Raji (cell line): ENCODE data around the gene MAD1L1.

ENCODE experiments used
- POLR2A ChIP-seq: IDR thresholded peaks from 2 replicates; pipeline ENCODE4 v1.6.1; 2011; ENCODE audit warnings: low read depth, low read length, control low read depth; ENCODE audit not compliant: insufficient read depth

Gene MAD1L1

DNA sequence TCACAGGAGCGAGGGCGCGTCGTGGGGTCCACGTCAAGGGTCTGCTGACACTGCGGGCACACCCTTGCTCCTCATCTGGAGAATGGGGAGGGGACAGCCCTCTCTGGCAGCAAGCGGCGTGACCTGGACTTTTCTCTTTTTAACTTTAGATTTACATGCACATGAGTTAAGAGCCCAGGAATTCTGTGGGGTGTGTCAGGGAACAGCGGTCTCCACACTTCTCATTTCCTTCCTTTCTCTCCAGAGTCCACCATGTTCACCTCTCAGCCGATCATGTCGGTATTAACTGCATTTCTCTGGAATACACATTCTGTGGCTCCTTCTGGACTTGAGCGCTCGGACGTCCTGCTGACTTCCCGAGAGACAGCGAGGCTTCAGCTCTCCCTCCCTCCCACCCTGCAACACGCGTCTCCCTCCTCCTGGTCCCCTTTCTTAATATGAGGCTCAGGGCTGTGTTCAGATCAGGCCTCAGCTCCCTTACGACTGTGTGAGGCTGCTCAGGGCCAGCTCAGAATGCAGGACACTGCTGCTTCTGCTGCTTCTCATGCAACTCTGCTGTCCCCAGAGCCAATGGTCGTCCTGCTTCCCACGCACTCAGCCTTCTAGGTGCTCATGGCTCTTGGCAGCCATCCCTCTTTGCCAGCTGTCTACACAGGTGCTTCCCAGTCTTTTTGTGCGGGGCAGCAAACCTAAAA is 301.3 kb downstream of the MAD1L1 start:
- no peak for TF ChIP-seq POLR2A

DNA sequence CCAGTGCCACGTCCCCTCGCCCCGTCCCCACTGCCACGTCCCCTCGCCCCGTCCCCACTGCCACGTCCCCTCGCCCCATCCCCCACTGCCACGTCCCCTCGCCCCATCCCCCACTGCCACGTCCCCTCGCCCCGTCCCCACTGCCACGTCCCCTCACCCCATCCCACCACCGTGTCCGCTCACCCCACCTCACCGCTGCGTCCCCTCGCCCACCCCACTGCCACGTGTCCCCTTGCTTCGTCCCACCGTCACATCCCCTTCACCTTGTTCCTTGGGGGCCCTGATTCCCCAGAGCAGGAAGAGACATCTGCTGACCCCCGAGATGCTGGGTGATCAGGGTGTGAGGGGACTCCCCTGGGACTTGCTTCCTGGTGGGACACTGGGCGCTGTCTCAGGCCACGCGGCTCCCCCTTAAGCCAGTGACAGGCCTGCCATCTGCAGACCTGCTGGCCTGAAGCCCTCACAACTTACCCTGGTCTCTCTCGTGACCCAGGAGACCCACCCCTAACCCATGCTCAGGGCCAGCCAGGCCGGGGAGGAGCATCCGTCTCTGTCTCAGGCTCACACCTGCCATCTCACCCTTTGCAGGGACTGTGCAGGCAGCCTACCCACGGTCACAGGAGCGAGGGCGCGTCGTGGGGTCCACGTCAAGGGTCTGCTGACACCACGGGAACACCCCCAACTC is 302.2 kb downstream of the MAD1L1 start:
- TF ChIP-seq POLR2A, result no peak

DNA sequence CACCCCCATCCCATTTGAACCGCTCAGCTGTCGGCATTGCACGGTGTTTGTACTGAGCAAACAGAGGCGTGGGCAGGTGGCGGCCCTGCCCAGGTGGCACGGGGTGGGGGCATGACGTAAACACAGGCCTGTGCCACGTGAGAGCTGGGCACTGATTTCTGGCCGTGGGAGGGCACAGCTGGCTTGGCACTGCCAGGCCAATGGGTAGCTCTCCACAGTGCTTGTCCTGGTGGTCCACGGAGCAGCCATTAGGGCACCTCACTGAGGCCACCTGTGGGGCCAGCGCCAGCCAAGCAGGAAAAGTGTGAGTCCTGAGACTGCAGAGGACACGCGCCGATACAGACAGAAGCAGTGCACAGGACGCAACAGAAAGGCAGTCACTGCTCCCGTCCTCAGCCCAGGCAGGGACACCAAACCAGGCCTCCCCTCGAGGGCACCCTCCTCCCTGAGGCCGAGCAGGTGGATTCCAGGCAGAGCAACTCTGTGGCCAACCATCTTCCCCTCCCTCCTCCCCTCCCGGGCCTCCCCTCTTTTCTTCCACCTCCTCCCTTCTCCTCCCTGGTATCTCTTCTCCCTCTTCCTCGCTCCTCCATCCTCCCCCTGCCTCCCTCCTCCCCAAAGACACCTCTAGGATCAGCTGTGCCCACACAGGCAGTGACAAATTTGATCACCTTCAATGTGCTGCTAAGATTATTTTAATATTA is 303.9 kb downstream of the MAD1L1 start:
- TF ChIP-seq POLR2A, result no peak

DNA sequence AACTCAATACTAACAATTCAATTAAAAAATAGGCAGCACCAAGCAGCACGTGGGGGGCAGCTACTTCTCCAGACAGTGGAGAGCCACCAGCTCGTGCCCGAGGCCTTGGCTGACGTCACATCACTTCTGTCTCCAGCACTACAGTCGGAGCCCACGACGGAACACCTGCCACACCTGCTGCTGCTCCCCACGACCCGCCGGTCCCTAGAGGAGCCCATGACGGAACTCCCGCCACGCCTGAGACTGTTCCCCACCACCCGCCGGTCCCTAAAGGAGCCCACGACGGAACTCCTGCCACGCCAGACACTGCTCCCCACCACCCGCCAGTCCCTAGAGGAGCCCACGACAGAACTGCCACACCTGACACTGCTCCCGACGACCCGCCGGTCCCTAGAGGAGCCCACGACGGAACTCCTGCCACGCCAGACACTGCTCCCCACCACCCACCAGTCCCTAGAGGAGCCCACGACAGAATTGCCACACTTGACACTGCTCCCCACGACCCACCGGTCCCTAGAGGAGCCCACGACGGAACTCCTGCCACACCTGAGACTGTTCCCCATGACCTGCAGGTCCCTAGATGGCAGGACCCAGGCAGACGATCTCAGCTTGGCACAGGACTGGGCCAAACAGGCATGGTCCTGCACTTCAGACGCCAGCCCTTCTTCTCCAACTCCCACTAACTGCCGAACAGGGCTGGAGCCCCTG is 304.7 kb downstream of the MAD1L1 start:
- no peak for TF ChIP-seq POLR2A

DNA sequence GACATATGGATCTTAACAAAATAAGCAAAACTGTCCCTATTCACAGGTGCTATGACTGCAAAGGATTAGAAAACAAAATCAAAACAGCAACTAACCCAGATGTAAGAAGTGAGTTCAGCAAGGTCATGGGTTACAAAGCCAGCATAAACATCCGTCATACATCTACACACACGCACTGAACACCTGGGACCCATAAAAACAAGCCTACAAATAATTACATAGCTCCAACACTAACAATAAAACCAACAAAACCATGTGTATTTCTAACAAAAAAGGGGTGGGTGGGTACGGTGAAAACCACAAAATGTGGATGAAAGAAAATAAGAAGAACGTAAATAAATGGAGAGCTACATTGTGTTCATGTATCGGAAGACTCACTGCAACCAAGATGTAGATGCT is 305.8 kb downstream of the MAD1L1 start:
- no peak for TF ChIP-seq POLR2A

DNA sequence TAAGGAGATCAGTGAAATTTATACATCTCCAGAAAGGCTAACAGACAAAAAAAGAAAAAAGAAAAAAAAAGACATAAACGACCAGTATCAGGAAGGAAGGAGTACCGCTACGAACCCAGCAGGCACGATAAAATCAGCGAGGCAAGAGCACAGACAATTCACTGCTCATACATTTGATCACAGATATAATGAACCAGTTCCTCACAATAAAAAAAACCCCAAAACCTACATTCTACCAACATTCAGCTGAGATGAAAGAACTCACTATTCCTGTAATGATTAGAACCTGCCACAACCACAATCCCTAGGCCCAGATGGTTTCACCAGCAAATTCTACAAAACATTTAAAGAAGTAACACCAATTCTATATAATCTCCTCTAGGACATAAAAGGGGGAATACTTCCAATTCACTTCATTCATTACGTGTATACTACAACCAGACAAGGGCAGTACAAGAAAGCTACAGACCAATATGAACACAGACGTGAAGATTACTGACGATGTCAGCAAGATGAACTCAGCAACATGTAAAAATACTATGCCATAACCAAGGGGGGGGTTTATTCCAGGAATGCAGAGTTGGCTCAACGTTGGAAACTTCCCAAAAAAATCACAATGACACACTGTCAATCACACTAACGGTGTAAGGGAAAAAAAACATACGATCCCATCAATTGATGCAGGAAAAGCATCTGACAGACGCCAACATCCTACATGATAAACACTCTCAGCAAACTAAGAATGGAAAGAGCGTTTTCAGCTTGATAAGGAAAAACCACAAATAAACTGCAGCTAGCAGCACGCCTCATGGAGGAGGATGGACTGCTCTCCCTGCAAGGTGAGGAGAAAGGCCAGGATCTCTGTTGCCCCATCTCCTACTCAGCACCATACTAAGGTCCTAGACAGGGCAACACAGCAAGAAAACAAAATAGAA is 306.5 kb downstream of the MAD1L1 start:
- TF ChIP-seq POLR2A, result no peak

DNA sequence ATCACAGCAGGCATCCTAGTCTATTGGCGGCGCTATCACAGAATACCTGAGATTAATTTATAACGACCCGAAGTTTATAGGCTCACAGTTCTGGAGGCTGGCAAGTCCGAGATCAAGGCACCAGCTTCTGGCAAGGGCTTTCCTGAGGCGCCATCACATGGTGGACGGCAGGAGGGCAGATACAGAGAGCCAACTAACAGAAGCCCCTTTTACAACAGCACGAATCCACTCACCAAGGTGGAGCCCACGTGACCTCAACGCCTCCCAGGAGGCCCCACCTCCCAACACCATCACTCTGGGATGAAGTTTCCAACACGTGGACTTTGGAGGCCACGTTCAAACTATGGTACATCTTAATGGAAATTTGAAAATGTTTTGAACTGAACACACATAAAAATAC is 307.4 kb downstream of the MAD1L1 start:
- TF ChIP-seq POLR2A, result no peak

DNA sequence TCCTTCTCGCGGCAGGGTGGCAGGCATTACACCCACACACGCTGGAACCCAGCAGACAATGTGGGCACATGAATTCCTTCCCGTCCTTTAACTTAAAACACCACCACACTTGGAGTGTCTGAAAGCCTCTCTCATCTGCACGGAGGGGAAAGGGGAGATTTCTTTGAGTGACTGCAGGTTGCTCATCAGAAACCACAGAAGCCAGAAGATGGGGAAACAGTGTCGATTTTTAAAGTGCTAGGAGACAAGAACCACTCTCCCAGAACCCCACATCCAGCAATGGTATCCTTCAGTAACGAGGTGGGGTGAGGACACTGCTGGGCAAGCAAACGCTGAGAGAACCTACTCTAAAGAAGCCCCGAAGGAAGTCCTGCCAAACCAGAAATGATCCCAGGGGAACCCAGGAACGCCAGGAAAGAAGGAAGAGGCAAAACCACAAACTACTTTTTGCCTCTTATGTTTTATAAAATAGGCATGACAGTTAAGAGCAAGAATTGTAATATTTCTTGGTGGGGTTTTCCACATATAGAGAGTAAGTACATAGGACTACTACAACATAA is 308.4 kb downstream of the MAD1L1 start:
- no peak for TF ChIP-seq POLR2A

DNA sequence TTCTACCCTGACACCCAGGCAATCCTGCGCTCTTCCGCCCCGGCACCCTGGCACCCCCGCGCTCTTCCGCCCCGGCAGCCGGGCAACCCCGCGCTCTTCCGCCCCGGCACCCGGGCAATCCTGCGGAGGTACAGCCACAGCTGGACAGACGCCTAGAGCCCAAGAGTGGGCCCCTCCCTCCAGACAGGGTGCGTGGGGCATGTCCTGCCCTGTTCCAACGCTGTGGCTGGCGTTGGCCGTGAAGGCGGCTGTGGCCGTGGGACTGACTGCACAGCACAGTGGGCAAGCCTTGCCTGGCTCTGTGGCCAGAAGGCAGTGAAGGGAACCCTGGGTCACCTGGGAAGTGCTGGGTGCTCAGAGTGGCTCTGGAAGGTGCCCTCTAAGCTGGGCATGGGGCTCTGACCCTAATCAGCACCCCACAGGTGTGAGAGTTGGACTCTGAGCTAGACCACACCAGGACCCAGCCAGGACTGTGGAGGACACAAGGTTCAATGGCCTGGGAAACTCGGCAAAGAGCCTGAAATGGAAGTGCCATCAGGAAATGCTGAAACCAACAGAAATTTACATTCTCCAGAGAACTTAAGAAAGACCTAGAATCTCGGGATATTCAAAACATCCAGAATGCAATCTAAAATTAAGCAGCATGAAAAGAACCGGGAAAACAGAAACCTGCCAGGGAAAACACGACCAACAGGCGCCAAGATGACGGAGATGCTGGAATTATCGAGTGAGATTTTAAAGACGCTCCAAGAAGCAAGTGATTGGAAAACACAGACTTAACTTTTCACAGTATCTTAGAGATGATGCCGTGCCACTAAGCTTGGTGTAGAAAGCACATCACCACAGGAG is 309.1 kb downstream of the MAD1L1 start:
- no peak for TF ChIP-seq POLR2A

DNA sequence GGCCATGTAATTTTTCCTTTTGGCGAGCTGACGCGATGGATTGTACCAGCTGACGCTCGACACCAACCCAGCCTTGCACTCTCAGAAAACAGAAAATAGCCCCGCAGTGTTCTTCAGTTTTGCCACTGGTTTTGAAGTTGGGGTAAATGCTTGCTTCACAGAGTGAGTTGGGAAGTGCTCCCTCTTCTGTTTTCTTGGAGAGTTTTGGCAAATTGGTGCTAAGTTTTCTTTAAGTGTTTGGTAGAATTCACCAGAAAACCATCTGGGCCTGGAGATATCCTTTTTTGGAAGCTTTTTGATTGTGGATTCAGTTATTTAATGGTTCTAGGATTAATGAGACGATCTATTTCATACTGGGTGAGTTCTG is 309.9 kb downstream of the MAD1L1 start:
- no peak for TF ChIP-seq POLR2A

DNA sequence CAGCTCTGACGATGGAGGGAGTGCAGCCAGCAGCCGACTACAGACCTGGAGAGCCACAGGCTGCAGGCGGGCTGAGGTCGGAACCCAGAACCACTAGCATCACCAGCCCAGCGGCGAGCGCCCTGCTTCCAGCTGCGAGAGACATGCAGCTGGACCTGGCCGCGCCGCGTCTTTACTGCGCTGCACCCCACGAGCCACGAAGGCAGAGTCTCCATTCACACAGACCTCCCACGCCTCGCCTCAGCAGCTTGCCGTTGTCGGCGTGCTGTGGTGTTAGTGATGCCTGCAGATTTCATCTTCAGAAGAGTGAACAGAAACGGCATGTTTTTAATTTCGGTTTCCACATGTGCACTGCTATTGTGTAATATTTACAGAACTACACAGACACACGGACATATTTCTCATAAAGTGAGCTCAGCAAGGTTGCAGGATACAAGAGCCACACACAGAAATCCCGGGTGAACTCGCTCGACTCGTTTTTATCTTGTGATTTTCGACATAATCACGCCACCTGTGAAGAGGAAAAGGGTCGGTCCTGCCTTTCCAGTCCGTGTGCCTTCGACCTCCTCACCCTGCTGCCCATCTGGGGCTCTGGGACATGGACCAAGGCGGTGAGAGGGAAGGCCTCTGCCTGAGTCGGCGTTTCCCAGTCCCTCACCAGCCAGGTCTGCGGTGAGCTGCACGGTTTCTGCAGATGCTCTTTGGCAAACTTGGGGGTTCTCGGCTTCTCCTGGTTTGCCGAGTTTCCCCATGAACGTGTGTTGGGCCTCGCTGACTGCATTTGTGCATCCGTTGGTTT is 310.5 kb downstream of the MAD1L1 start:
- TF ChIP-seq POLR2A, result no peak

DNA sequence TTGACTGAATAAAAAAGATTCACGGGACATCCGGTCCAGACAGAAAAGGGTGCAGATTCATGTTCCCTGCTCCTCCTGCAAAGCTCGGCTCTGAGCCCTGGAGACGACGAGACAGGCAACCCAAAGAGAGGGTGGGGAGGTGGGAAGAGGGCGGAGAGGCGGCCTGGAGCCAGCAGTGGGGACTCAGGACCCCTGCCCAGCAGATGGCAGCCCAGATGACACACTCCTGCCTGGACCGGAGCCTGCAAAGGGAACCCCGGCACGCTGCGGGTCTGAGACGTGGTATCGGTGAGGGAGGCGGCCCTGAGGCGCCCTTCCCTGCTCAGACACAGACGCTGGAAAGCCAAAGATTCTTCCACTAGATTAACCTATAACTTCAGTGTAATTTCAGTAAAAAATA is 311.9 kb downstream of the MAD1L1 start:
- no peak for TF ChIP-seq POLR2A

DNA sequence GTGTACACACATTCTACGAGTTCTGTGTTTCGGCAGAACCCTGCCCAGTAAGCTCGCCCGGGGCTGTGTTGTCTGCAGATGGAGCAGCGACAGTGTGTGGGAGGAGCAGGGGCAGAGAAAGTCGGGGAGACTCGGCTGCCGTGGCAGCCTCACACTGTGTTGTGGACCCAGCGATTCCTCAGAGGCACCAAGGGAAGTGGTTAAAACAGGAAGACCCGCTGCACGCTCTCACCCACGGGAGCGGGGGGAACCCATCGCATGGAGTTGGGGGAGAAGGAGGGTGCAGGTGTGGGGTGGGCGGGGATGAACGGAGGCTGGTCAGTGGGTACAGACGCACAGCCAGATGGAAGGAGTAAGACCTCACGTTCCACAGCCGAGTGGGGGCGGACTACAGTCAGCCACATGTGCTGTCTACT is 312.5 kb downstream of the MAD1L1 start:
- no peak for TF ChIP-seq POLR2A
